GM18507 (cell line): ENCODE data around the gene HLA-F.

Experiments used
- DNase-seq: peaks from one replicate; pipeline ENCODE4 v3.0.0; 2011; ENCODE audit warnings: low read depth; ENCODE audit not compliant: insufficient read length; ENCODE audit errors: extremely low spot score
- FAIRE-seq: peaks from 2 replicates; lab custom pipeline; 2011; peaks lifted over from hg19 to GRCh38; lab: Jason Lieb, UNC

Gene HLA-F

GRCh38 chr6:29741592-29741991 is 18.4 kb downstream of the HLA-F start:
- FAIRE-seq (no peak), DNase-seq (no peak)

DNA sequence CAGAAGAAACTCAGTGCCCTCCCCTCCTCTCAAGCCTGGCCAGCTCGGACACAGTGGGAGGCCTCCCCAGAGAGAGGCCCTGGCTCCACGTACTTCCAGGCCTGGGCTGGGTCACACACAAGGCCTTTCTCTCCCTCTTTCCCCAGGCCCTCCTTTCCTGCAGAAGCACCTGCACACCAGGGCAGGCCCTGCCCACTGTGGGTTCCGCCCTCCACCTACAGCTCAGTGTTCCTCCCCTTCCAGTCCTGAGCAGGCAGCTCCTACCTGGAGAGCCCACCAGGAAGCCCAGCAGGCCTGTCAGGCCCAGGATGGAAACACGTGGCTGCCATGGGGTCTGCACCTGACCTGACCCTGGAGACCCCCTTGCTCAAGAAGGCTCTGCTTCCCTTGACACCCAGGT is 18.9 kb downstream of the HLA-F start:
- FAIRE-seq, result no peak
- DNase-seq, result no peak

DNA sequence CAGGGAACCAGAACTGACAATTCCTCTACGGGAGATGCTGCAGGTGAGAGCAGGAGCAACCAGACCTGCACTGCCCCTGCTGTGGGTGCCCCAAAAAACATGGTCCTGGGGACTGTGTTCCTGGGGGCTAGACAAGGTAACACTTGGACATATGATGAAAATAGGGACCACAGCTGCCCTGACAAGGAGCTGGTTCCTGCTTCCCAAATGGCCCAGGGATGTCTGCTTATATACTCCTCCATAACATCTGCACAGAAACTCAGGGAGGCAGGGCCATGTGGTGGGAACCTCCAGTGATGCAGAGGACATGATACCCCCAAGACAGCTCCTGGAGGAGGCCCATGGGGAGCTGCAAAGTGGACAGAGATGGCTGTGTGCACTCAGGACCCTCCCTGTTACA is 19.8 kb downstream of the HLA-F start:
- DNase-seq, result no peak
- no peak for FAIRE-seq

DNA sequence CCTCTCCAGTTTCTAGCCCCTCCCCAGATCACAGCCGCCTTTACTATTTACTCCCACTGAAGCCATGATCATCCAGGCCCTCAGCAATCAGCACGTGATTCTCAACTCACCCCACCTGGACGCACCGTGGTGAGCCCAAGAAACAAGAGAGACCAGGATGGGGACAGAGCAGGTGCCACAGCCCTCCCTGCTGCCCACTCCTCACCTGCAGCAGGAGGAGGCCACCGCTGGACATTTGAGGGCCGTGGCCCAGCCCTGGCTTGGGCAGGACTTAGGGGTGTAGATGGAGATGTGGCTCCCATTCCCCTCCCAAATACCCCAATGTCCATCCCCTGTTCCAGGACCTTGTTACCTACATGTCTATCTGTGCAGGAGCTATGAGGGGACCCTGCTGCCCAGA is 20.3 kb downstream of the HLA-F start:
- DNase-seq (no peak), FAIRE-seq (no peak)

- DNase-seq (no peak), FAIRE-seq (no peak)
Measured at GRCh38 chr6:29744131-29744530, 20.9 kb downstream of the HLA-F start.

DNA sequence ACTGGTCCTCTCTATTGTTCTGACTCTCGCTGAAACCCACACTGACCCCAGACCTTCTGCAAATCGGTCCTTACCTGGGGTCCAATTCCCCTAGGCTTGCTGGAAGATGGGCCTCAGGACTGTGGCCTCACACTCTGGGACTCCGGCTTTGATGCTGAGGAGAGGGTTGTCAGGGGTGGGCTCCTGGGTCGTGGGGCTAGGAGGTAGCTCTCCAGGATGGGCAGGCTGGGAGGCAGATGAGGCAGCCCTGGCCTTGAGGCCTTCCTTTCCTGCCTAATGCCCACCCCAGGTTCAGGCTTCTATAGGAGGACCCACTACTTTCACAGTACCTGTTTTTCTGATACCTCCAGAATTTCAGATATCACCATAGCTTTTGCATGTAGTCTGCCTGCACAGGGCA is 21.4 kb downstream of the HLA-F start:
- FAIRE-seq (no peak), DNase-seq (no peak)

- no peak for FAIRE-seq
Measured at GRCh38 chr6:29745386-29745785, 22.2 kb downstream of the HLA-F start.

DNA sequence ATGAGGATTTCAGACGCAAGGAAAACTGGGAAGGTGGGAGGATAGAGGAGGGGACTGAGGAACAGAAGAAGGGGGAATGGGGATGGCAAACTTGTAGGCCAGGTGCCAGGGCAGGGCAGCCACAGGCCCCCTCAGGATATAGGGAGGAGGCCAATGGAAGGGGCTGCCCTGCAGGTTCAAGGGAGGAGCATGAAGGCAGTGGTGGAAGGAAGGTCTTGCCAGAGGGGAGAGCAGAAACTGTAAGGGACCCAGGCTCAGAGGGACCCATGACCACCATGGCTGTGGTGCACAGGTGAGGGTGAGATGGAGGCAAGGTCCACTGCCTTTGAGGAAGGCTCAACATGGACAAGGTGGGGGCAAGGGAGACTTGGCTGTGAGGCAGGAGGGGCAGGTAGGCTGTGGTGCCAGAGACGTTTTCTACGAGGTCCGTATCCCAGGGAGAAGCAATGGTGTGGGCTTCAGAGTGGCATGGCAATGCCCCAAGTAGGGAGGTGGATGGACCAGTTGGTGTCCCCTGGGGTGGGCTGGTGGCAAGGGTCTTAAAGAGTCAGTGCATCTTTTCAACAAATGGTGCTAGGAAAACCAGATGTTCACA is 22.7 kb downstream of the HLA-F start:
- no peak for FAIRE-seq

More at GRCh38 chr6:29745386-29745785, 22.2 kb downstream of the HLA-F start:
- DNase-seq, result no peak

GRCh38 chr6:29746846-29747687 is 23.8 kb downstream of the HLA-F start:
- FAIRE-seq, result no peak
- no peak for DNase-seq

More for the DNA sequence above, 22.7 kb downstream of the HLA-F start:
- no peak for DNase-seq

- FAIRE-seq (no peak), DNase-seq (no peak)
Measured at GRCh38 chr6:29747688-29748250, 24.5 kb downstream of the HLA-F start.

GRCh38 chr6:29748391-29749307 is 25.4 kb downstream of the HLA-F start:
- DNase-seq (peak; percentile 89), FAIRE-seq (peak; percentile 93)

DNA sequence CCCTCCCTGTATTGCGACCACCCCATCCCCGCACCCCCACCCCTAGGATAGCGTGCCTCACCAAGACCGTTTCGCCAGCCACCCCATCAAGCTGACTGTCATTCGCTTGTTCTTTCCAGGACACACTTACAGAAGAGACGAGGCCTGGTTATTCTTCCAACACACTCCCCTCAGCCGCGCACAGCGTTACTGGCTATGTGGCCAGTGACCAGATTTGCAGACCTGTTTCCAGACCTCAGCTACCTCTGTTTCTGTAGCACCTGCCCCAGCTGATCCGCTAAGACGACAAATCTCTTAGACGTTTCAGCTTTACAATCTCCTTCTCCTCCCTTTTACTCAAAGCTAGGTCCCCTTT is 26.1 kb downstream of the HLA-F start:
- FAIRE-seq (no peak), DNase-seq (no peak)

DNA sequence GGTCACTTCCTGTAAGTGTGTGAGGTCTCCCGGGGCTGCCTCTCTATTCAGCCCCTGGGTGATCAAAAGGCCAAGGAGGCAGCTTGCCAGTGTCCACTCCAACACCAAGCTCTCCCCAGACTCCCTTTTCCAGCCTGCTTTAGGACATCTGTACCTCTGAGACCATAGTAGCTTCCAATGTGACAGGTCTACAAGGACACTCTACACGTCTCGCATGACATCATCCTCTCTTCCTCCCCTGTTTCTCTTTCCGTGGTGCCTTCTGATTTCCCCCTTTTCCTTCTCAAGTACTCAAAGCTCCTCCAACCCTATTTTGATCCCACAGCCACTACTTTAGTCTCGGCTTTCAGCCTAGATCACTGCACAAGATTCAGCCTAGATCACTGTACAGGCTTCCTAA is 26.4 kb downstream of the HLA-F start:
- no peak for FAIRE-seq
- no peak for DNase-seq

- DNase-seq (no peak), FAIRE-seq (no peak)
Measured at GRCh38 chr6:29750709-29751108, 27.5 kb downstream of the HLA-F start.

DNA sequence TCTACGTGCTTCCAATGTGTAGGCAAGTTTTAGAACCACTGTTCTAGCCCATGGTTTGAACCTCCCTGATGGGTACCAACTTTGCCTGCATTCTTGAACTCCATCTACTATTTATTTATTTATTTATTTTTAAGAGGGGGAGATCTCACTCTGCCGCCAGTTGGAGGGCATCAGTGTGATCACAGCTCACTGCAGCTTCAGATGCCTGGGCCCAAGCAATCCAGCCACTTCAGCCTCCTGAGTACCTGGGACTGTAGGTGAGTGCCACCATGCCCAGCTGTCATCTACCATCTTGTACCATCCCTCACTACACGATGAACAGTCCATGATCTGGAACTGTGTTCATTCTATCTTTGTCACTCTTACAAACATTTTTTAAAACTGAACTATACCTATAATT is 28.2 kb downstream of the HLA-F start:
- FAIRE-seq (no peak), DNase-seq (no peak)

GRCh38 chr6:29752451-29753308 is 29.4 kb downstream of the HLA-F start:
- DNase-seq, result peak; percentile 74
- FAIRE-seq, result peak; percentile 96

GRCh38 chr6:29753309-29753644 is 30.0 kb downstream of the HLA-F start:
- no peak for FAIRE-seq
- DNase-seq, result no peak

DNA sequence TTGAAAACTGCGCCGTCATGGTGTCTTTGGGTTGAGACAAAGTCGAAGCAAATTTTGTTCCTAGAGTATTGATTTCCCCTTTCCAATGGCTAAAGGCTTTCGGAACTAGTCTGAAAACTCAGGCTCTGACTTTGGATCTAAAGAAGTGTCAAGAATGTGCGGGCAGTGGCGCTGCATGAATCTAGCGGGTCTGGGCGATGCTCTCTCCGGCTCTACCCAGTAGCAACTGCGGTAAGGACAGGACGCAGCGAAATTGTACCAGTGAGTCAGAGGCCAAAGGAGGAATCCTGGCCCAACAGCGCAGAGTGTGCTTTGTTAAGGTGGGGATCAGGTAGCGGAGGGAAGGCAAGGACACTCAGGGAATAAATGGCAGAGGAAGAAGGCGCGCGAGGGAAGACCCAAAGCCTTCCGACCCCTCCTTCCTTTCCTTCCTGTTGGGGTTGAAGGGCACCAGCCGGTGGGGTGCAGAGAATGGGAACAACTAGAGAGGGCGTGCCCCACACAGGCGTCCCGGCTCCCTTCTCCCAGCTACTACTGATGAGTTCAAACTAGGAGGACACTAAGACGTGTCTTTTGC is 32.1 kb downstream of the HLA-F start:
- DNase-seq (no peak), FAIRE-seq (no peak)

DNA sequence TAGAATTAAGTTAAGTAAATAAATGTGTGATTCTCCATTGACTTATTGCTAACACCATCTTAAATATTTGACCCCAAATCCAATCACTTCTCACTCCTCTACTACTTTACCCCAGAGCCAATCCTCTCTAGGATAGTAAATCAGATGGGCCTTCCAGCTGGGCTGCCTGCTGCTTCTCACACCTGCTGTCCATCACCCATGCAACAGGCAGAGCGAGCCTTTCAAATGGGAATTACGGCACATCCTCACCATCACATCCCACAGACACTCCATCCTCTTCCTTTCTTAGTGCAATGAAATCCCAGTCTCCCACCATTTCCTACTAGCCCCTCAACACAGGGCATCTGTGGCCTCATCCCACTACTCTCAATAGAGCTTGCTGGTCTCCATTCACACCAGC is 34.0 kb downstream of the HLA-F start:
- DNase-seq (no peak), FAIRE-seq (no peak)
